ENCODE measurements around the gene TMEM178B.

- TF ChIP-seq CTCF (IDR thresholded peaks at IDR 0.05; ENCODE audit: low read depth, low read length, poor library complexity, severe bottlenecking) (no peak), EZH2phosphoT487 (IDR thresholded peaks at IDR 0.05; ENCODE audit: borderline replicate concordance, low read length) (no peak)
Observed at GRCh38 chr7:141073173-141073640, 657 bp upstream of the TMEM178B start.

Data from DOHH2 (cell line).